SIG-M5 treated with dmso at 0.1 percent for 504 hours (cell line): Measurements from ENCODE around the gene NR2F2.

Source experiments
- DNase-seq: peaks from one replicate; lab custom pipeline; 2025; ENCODE audit not compliant: unreplicated experiment; lab: John Stamatoyannopoulos, UW

Gene NR2F2

DNA sequence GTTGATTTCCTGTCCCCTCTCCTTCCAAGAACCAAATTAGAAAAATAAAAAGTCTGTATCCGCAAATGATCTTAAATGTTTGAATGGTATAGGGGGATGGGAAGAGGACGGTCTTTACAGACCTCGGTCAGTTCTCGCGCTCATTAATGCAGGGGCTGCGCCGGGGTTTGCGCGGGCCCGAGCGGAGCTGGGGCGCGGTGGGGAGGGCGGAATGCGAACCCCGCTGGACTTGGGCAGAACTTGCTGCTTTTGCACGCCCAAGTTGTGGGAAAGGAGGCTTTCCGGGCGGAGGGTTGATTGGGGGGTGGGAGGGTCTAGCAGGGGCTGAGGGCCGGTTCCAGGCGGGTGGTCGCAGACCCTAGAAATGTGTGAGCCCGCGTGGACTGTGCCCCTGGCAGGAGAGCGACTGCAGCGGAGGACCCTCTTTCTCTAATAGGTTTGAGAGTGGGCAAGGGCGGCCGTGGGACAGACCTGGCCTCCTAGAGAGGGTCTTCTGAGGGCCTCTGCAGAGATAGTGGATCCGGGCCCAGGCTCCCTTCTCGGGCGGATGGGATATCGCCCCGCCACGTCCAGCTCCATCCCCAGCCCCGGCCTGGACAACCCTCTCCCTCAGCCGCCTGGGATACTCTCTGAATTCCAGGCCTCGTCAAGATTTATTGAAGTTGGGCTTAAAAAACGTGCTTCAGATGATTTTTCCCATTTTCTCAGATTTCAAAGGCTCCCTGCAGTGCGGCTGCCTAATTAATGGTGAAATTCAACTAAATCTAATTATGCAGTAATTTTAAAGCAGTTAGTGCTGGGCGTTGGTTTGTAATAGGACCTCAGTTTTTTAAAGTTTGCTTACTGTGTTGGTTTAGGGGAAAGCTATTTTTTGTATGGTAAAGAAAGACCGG is 11.3 kb downstream of the NR2F2 start:
- no peak for DNase-seq

DNA sequence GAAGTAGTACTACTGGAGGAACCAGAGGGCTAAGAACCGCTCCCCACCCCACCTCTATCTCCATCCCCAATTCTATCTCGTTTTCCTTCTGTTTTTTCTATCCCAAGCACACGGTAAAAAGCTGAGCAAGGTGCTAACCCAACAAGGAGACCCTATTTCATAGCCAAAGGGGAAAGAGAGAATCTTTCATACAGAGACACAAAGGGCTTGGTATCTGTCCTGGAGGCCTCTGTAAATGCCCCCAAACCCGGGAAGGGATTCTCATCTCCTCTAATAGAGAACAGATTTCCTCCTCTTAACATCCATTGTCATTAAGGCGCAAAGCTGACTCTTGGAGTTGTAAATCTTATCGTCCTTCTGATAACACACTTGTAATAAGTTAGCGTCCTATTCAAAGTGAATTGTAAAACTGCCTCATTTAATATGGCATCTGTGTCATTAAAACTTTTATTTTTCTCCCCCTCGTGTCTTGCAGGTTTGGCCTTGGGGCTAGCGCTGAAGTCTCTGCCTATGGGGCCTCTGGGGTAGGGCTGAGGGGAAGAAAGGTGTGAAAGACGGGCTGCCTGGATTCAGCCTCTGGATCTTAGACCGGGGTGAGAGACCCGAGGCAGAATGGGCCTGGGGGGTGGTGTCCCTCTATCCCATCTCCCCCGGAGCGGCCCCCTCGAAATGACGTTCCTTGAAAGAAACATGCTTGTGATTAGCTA is 12.1 kb downstream of the NR2F2 start:
- no peak for DNase-seq

DNA sequence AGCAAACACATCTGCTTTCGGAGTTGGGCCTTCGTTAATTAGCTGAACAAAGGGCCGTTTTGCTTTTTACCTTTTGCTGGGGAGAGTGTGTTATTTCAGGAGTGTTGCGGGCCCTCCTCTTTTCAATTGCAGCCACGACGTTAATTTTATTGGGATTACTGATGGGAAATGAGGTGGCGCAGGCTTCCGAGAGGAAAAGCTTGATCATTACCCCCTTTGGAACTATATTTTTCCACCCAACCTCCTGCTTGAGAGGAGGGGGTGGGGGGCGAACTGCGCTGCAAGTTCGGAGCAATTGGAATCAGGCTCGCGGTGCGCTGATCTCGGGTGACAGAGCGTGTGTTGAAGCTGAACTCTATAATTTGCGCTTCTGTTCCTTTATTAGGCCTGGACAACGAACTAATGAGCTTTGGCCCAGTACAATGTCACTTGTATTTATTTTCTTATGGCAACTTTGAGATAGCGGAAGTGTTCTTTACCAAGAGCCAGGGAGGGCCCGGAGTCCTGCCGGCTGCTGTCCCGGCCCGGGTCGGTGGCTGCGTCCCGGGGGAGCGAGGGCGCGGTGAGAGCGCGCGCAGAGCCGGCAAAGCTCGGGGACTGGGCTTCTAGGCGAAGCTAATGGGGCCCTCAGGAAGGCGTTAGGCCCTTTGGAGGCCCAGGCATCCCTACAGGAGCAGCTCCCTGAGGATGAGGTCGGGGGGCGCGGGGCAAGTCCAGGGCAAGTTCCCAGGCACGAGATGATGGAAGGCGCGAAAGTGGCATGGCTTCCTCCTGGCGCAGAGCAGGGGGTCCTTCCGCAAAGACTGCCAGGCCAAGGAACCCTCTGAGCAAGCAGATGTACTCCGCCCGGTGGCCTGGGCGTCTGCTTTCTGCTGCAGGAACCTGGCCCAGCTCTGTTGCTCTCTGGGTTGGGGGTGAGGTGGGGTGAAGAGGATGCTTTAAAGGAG is 12.9 kb downstream of the NR2F2 start:
- DNase-seq = no peak

DNA sequence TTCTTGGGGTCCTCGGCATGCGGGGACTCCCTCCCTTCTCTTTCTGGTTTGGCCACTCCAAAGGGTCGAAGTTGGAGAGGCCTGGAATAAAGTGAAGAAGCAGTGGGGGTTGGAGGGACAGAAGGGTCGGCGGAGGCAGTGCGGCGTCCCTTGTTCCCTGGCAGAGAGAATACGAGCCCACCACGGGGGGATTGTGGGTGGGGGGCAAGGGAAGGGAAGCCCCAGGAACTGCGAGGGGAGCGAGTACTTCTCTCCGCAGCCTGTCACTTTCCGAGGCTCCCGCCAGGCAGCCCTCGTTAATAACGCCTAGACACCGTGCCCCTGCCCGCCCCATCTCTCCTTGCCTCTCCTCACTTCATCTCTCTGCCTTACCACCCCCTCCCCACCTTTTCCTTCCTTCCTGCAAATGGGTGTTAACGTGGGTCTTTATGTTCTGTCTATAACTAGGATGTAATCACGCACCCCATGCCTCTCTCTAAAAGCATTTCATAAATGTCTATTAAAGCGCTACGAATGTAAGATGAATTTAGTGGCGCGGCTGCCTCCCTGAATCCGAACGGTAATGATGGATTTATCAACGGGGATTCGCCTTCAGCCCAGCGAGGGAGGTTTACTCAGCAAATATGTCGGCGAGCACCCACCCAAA is 13.7 kb downstream of the NR2F2 start:
- DNase-seq = no peak

DNA sequence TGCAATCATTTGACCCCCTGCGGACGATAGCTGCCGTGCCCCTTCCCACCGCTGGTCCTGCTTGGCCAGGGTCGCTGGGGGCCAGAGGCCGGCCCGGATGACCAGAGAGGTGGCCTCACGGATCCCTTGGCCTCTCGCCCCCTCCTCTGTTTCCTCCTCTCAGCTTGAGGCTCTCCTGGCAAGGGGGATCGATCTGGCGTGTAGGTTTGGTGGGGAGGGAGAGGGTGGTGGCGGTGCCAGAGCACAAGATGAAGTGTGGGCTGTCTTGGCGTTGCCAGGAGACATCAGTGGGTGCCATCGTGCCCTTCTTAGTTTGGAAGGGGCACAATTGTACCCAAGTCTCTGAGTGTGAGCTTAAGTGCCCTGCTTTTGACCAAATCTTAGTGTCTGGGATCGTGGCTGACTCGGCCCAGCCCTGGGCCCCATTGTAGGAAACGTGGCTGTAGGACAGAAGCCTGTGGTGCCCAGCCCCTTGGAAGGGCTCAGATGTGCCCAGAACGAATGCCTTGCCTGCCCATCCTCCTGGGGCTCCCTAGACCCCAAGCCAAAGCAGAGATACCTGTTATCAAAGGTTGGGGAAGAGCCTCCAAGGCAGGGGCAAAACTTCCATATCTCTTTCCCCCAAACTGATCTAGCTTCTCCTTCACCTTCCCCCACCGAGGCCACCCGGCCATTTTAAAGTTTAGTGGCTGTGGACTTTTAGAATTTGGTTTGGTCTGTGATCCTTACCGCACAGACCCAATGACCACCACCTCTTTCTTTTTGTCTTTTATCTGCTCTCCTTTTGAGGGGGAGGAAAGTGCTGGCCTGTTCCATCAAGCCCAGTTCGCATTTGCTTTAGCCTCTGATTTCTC is 14.4 kb downstream of the NR2F2 start:
- no peak for DNase-seq

DNA sequence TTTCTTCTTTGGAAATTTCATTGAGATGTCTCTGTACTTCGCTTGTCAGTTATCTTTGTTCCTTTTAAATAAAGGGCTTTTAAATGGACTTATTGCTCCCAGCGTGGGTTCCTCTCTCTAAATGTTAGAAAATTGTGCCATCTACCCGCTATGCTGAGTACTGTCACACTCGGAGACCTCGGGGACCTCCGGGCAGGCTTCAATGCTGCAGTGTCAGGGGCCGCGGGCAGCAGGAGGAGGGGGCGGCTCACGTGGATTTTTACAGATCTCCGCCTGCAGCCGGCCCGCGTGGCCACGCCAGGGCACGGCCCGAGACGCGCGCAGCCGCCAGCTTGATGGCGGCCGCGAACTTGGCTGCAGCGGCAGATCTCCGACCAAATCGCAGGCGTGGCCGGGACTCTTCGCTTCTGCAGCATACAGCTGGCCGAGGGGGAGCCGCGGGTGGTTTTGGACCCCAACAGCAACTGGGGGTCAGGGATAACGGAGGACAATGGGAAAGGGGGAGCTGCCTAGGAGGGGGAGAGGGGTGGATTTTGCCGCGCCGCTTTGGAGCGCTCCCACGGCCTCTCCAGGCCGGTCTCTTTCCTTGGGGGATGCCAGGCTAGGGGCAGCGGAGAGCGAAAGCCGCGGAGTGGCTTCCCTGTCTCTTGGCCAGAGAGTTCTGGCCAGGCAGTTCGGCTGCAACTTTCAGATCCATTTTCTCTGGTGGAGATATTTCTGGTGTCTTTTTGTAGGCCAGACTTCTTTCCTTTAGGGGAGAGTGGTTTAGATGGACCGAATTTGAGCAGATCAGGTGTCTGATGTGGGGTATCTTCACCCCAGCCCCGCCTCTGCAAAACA is 15.3 kb downstream of the NR2F2 start:
- peak; percentile 54 for DNase-seq

DNA sequence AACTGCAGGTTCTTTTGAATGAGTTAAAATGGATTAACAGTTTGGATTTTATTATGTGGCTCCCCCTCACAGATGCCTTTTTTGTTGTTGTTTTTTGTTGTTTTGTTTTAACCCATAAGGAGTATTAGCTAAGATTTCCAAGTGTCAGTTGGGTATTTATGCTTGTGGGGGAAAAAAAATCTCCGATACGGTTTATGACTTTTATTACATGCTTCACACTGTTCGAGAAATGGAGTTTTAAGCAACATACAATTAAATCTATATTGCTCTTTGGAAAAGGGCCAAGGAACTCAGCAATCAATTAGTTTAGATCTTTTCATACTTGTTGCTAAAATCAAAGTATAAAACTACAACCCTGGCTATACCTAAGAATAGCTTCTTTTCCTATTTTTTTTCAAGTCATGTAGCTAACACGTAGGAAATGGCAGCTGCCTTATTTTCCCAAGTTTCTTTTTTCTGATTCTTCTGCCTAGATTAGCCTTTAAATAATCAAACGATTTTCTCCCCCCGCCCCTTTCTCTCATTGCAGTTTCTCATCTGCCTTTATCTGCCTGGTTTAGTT is 16.0 kb downstream of the NR2F2 start:
- no peak for DNase-seq

DNA sequence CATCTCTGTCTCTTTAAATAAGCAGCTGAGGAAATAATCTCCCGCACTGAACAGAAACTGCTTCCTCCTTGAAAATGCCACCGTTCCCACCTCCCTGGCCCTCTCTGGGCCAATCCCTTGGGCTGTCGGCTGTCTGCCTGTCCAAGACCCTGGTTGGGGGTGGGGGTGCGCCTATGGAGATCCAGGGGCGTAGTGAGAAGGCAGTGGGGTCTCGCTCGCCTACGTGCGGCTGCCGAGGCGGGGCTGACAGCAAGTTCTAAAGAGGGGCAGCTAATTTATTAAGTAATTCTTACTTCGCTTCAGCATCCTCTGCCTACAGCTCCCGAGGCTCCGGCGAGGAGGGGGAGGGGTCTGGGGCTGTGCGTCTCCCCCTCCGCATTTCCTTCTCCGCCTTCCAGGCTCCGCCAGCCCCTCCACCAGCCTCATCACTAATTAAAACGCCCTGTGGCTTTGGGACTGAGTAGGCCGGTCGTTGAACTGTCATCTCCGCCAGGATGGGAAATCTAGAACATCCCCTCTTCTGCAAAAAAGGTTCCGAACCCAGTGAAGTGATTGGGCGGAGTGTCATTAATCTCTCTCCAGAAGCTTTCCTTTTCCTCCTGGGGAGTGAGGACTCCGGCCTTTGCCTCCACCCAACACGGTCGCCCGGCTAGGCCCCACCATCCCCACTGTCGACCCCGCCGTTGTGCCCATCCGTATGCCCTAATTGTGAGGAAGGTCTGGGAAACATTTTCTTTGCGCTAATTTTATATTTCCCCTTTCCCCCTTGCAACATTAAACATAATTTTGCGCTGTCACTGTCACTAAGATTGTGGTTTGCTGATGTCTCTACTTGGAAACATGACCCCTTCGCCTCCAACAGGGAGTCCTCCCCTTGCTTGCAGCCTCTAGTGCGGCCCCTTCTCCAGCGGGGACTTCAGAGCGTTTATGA is 16.9 kb downstream of the NR2F2 start:
- no peak for DNase-seq

DNA sequence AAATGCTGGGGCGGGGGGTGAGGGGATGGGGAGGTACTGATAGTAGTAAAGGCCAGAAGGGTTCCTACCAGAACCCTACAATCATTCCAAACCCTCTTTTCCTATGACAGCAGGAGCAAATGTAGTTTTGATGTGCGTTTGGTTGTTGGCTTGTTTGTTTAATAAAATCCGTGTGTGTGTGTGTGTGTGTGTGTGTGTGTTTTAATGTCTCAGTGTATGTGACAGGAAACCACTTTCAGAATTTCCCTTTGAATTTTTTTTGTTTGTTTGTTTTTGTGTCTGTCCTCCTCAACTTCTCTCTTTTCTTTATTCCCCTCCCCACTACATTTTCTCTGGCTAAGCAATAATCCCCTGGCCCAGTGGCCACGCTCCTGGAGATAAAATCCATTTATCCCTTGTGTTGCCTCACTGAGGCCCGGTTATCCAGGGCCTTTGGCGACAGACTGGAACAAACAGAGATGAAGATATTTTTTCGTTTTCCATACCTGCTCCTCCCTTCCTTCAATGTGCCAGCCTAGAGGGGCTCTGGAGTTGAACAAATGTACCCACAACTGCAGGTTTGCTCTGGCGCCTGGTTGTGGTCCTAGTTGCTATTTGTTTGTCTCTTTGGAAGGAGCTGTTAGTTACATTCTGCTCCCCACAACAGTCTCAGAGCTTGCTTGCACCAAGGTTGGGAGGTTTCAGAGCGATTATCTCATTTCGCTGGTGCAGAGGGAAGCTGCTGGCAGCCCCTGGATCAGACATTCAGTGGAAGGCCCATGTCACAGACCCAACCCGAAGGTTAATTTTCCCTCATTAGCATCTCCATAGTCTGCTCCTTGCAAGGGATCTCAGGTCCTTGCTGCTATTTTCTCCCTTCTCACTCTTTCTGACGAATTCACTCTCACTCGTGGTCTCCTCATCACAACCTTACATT is 17.9 kb downstream of the NR2F2 start:
- no peak for DNase-seq

DNA sequence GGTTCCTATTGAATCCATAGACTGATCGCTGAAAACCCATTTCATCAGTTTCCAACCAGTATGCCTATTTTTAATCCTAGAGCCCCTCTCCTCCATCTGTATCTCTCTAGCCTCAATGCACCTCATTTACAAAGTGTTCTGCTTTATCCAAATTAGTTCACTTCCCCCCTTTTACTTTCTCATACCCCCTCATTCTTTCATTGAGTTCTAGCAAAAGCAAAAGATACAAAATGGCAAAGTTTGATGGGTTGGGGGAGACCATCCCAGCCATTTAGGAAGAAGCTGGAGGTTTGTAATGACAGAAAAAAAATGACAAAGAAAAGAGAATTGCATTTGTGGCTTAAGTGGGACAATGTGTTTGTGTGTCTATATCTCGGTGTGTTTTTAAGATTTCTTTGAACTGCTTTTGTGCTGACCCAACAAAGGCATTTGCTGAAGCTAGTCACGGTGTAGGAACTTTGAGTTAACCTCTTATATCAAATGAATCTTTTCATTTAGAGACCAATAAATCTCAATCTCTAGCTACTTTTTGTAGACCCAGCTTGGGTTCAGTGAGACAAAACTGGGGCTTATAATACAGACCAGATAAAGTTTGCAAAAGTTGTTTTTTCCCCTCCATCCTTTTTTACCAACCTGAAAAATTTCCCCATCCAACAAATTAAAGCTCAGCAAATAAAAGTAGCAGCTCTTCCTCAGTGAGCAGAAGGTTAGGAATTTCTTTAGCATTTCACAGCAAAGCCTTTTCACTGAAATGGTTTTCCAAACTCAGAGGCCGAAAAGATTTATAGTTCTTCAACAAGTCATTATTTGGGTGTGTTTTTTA is 18.7 kb downstream of the NR2F2 start:
- DNase-seq = no peak

DNA sequence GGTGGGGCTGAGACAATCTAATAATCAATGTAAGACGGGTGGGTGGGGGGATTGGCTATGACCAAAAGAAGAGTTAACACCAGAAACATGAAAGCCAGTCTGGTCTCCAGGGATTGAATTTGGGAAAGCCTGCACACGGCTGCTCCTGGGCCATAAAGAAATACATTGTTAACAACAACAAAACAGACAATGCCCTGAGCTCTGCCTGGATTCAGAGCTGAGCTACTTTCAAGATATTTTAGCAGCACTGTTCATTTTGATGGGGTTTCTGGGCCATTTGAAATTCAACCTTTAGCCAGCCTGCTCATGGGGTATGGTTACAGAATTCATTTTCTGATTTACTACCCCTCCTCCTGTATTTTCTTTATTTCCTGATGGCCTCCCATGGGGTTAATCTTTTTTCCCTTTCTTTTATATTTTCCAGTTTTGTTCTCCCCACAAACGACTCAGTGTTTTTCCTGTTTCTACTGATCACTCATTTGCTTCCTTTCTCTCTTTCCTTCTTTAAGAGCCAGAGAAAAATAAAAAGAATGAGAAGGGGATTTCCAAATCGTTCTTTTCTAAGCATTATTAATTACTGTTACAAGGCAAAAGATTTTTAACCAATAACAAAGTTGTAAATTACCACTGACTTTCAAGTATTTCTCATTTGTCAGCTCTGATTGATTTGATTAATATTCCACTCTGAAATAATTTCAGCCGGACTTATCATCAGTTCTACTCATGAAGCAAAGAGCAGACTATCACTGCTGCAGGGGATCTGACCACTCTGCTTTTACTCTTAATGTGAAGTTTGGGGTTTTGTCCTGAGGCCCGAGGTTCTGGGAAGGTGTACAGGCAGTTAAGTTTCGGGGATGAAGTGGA is 19.6 kb downstream of the NR2F2 start:
- no peak for DNase-seq

DNA sequence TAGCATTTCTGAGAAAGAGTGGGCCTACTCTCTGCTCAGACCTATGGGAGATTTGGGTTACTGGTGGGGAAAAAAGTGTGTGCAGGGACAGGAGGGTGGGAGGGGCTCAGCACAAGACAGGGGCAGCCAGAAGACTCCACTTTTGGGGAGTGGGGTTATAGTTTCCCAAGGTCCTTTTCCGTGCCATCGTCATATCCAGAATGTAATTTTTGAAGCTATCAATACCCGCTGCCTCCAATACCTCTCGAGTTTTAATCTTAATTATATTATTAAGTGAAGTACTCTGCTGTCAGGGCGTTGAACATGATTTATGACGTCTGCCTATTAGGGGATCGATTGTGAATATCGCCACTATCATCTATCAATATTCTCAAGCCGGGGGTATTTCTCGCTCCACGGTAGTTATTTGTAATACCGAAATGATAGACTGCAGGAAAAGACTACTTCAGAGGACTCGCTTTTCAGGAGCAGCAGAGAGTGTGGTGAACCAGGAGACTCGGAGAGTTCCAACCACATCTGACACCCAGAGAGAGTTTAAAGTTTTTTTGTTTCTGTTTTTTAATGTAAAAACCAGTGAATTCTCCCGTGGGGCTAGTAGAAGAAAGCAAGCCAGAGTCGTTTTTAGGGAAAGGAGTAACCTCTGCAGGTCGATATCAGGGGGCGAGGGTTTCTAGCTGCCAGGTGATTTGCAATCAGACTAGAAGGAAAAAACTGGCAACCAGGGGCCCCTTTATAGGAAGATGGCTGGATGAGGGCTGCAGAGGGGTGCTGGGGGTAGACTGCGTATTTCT is 20.6 kb downstream of the NR2F2 start:
- DNase-seq = no peak

DNA sequence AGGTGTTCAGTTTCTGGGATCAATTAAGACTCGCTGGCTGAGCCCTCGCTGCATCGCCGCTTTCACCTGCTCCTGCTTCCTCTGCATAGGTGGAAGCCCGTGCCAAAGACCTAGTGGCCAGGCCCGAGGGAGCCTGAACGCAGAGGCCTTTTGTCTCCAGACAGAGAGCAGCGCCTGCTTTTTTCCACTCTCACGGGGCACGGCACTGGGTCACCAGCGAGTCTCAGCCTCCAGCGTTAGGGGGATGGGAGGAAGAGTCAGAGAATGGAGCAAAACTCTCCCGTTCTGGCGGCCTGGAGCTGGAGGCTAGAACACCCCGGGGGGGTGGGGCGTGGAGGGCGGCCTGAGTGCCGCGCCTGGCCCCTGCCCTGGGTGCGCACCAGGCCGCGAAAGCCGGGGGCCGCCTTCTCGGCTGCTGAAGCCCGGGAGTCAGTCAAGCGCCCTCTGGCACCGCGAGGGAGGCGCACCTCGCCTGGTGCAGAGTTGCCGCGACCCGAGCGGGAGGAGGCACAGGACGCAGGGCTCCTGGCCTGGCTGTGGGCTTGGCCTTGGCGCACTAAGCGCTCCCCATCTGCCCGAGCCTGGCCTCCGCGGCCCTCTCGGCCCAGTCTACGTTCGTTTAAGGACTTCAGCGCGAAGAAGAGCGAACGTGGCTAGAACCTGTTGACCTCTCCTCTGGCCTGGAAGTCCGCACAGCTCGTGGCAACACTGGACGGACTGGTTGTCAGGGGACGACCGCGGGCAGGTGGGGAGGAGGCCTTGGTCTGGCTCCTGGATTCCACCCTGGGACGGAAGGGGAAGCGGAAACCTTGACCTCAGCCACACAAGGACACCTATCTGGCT is 21.5 kb downstream of the NR2F2 start:
- no peak for DNase-seq
